ENCODE results near the gene CNOT4. TPM values are rescaled to one million over a fixed set of nuclear protein-coding genes. Genes with fewer than 3 reads are reported as not detected.
"Not testable (repeated sequence)": the region's sequence is repeated elsewhere in the genome, so short reads cannot be mapped to it uniquely, and the experiment has no call there.

The CNOT4 gene
- total and polyA plus RNA-seq, 3 donors from 2014 or later: 38.2 to 56.7 (median 53.2) TPM

- H3K36me3 ChIP-seq (ENCODE audit: low read depth, missing control alignments): no peaks in the 10 kb centered on the region
- H3K27me3 ChIP-seq: no peaks in the 10 kb centered on the region
- DNase-seq: no peak
- H3K27ac ChIP-seq: no peak overlapping the region
- intact Hi-C loops (cut with DNase I; ENCODE audit: low total_unique reads): no loop called here
- TF ChIP-seq CTCF (IDR thresholded peaks at IDR 0.05) (no peak), POLR2A (IDR thresholded peaks at IDR 0.05) (no peak)
- H3K4me3 ChIP-seq: no peak overlapping the region
- no peaks in the 10 kb centered on the region for H3K9me3 ChIP-seq
- H3K4me1 ChIP-seq: peaks cover 3% of the 10 kb centered on the region
Measured at GRCh38 chr7:135481598-135481979, 28.3 kb downstream of the CNOT4 start.

GRCh38 chr7:135480966-135481597 is 28.8 kb downstream of the CNOT4 start:
- peaks cover under 1% of the 10 kb centered on the region for H3K4me1 ChIP-seq
- DNase-seq: no peak
- H3K9me3 ChIP-seq: no peaks in the 10 kb centered on the region
- H3K36me3 ChIP-seq (ENCODE audit: low read depth, missing control alignments): no peaks in the 10 kb centered on the region
- WGBS, 2 donors: 57 to 64% methylated on average over 3 of the region's 3 CpGs
- H3K4me3 ChIP-seq: no peak overlapping the region
- no peaks in the 10 kb centered on the region for H3K27me3 ChIP-seq
- intact Hi-C loops (cut with DNase I; ENCODE audit: low total_unique reads): no loop called here
- TF ChIP-seq CTCF (IDR thresholded peaks at IDR 0.05): no peak
- no peak for TF ChIP-seq POLR2A (IDR thresholded peaks at IDR 0.05)
- H3K27ac ChIP-seq: no peak overlapping the region

- no peak for DNase-seq
- H3K4me1 ChIP-seq: no peaks in the 10 kb centered on the region
- TF ChIP-seq POLR2A (IDR thresholded peaks at IDR 0.05) (no peak), CTCF (IDR thresholded peaks at IDR 0.05) (no peak)
- H3K9me3 ChIP-seq: no peaks in the 10 kb centered on the region
- no peaks in the 10 kb centered on the region for H3K27me3 ChIP-seq
- WGBS, 2 donors: 88 to 93% methylated on average over 4 of the region's 4 CpGs
- H3K4me3 ChIP-seq: no peak overlapping the region
- no peak overlapping the region for H3K27ac ChIP-seq
- intact Hi-C loops (cut with DNase I; ENCODE audit: low total_unique reads): no loop called here
- H3K36me3 ChIP-seq (ENCODE audit: low read depth, missing control alignments): no peaks in the 10 kb centered on the region
Measured at GRCh38 chr7:135475521-135475920, 34.4 kb downstream of the CNOT4 start.

GRCh38 chr7:135469705-135470104 is 40.2 kb downstream of the CNOT4 start:
- WGBS, 2 donors: 88 to 96% methylated on average over 4 of the region's 4 CpGs
- H3K4me3 ChIP-seq; H3K9me3 ChIP-seq; intact Hi-C loops (cut with DNase I; ENCODE audit: low total_unique reads); H3K27ac ChIP-seq; H3K27me3 ChIP-seq; H3K36me3 ChIP-seq (ENCODE audit: low read depth, missing control alignments); DNase-seq; H3K4me1 ChIP-seq: not testable (repeated sequence)

- Histone ChIP-seq H3K27me3 (no peaks in the 10 kb centered on the region), H3K9me3 (no peaks in the 10 kb centered on the region), H3K4me3 (no peak overlapping the region), H3K36me3 (ENCODE audit: low read depth, missing control alignments) (no peaks in the 10 kb centered on the region), H3K27ac (no peak overlapping the region), H3K4me1 (no peaks in the 10 kb centered on the region)
- DNase-seq: no peak
- TF ChIP-seq CTCF (IDR thresholded peaks at IDR 0.05) (no peak), POLR2A (IDR thresholded peaks at IDR 0.05) (no peak)
- WGBS, 2 donors: 93 to 97% methylated on average over 5 of the region's 5 CpGs
- intact Hi-C loops (cut with DNase I; ENCODE audit: low total_unique reads): no loop called here
Measured at GRCh38 chr7:135467207-135467711, 42.6 kb downstream of the CNOT4 start.
